Epithelial cell of prostate (primary cell): ENCODE data around the gene OLFML1.

ENCODE experiments used
- DNase-seq: peaks from one replicate; pipeline ENCODE4 v3.0.0-alpha.2; 2011; ENCODE audit warnings: low read depth, low spot score
- H3K27ac ChIP-seq: fragments of 450-650 bp; 2 replicates; pipeline ENCODE4 v1.5.1; 2017; ENCODE audit warnings: mild to moderate bottlenecking

The OLFML1 gene

DNA sequence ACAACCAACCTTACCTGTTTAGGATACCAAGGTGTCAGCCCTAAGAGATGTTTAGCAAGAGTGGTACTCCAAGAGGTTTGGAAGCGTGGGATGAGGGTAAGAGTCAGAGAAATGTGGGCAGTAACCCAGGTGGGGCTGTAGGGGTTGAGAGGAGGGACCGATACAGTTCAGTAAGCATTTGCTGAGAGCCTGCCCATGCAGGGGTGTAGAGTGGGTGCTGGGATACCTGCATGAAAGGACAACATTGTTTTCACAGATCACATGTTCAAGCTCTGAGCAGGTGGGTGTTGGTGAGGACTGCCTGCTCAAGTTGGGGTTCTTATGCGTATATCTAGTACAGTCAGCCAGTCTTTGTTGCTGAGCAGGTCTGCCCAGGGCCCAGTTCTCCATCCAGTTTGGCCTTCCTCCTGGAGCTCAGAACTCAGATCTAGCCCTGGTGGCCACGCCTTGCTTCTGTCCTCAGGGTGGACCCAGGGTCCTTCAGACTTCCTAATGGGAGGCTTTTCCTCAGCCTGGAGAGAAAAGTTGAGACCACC is 43.3 kb downstream of the OLFML1 start:
- no peak overlapping the region for H3K27ac ChIP-seq
- DNase-seq, result no peak

DNA sequence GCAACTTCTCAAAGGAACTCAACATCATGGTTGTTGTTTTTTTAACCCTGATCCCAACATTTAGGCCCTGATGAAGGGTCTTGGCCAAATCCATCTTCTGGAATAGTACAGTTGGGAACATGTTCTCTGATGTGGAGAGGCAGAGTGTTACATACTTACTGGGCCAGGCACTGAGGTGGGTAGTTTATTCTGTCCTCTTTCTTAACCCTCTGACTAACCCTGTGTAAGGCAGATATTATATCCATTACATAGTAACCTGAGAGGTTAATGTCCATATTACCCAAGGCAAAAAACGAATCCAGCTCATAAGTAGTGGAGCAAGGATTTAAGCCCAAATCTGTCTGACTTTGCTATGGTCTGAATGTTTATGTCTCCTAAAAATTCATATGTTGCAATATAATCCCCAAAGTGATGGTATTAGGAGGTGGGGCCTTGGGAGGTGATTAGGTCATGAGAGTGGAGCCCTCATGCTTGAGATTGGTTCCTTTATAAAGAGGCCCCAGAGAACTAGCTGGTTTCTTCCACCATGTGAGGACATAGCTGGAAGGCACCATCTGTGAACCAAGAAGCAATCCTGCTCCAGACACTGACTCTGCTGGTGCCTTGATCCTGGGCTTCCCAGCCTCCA is 44.8 kb downstream of the OLFML1 start:
- no peak overlapping the region for H3K27ac ChIP-seq

DNA sequence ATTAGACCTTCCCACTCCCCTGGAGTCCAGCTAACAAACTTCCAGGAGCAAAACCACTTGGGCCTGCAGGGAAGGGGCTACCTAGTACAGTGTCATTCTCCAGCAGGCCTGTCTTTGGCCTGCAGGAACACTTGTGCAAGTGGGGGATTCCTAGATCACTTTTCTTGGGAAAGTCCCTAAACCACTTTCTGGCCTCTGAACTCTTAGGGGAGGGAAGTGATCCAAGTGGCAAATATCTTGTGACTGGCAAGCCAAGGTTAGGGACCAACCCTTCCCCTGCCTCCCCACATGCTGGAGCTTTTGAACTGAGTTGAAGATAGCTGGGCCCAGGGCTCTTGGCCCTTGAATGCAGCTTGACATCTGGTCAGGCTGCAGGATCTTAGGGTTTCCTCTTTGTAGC is 45.7 kb downstream of the OLFML1 start:
- H3K27ac ChIP-seq, result no peak overlapping the region
- DNase-seq, result no peak

More for the DNA sequence above, 44.8 kb downstream of the OLFML1 start:
- no peak for DNase-seq

DNA sequence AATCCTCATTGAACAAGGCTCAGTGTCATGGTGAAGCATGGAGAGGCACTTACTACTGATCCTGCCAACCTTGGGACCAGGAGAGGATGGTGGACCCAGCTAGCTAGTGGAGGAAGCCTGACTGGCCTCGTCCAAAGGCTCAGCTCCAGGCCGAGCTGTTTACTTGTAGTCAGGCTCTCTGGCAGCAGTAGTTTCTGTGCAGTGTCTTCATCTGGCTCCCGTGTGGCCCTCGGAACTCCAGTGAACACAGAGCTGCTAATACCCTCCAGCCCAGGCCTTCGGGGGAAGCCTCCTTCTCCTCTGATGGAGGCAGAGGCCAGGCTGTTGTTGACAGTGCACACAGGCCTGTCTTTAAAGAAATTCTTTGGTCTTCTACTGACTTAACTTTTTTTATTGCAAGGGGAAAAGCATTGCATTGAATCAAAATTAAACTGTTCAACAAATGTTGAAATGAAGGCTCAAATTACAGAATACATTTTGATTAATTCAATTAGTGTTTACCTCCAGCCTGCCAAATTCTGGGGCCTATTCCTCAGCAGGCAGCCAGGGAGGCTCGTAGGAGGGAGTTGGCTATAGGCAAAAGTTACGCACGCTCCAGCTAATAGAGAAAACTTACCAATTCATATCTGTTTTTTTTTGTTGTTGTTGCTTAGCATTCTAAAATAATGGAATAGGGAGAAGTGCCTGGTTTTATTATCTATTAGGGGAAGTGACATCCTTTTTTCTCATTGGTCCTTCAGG is 47.3 kb downstream of the OLFML1 start:
- no peak for DNase-seq
- no peak overlapping the region for H3K27ac ChIP-seq

DNA sequence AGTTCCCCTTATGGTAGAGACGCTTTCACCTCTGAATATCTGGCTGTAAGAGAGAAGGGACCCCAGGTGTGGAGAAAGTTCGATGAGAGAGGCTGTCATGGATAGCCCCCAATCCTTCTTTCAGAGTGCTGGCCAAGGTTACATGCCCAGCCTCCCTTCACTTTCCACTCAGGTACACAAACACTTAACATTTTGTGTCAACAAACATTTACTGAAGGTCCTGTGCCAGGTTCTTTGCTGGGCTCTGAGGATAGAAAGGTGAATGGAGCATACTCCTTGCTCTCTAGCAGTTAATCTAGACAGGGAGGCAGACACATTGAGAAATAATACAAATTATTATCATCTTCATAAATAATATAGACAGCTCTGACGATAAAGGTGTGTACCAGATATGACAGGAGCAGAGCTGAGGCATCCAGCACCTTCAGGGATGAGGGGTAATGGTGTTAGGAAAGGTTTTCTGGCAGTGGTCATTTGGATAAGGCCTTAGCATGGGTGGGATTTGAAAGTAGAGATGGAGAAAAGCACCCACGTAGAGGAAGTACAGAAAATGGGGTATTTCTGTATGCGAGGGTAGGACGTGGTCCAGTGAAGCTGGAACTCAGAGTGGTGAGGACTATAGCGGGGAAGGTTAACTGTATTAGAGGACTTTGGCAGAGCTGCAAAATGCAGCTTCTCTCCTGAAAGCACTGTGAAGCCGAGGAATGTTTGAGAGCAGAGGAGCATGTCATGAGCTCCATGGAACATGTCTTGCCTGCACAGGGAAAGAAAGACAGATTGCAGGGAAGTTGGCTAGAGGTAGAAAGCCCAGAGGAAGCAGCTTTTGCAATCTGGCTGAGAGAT is 48.1 kb downstream of the OLFML1 start:
- no peak overlapping the region for H3K27ac ChIP-seq
- DNase-seq, result no peak

DNA sequence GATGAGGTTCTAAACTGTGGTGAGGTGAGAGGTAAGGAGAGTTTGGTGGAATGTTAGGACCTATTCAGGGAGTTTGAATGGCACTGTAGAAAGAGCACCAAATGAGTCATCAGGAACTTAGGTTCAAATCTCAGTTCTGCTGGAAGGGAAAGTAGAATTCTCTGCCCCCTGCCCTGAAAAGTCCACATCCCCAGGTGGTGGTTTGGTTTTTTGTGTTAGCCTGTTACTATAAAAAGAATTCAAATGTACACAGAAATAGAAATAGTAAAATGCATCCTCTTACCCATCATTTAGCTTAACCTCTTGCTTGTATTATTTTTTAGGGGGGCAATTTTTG is 48.7 kb downstream of the OLFML1 start:
- no peak overlapping the region for H3K27ac ChIP-seq
- DNase-seq, result no peak

DNA sequence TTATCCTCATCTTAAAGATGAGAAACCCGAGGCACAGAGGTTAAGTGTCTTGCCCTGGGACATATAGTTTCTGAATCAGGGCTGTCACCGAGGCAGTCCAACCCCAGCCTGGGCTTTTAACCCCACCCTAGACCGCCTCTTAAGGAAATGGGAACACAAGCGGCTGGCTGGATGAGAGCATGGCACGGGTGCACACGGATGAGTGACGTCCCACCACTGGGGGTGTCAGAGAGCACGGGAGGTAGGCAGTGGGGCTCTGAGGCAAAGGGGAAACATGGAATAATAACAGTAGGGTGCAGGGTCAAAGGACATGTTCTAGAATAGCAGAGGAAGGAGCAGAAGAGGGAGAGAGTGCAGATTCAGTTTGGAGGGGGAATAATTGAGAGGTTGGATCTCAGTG is 50.8 kb downstream of the OLFML1 start:
- no peak for DNase-seq
- H3K27ac ChIP-seq, result no peak overlapping the region

DNA sequence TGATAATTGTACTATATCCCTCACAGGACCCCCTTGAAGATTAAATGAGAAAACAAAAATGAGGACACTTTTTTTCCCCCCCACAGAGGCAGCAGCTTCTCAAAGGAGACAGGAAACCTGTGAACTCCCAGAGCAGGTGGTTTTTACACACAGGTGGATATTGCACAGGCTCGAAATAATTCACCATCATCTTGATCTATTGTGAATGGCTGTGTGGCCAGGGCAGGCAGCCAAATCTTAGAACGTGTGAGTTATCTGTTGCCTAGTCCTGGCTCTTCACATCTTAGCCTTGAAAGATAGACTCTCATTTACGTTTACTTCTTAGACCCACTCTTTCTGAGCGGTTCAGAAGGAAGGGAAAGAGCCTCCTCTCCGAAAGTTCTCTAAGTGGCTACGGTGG is 52.0 kb downstream of the OLFML1 start:
- H3K27ac ChIP-seq, result no peak overlapping the region
- no peak for DNase-seq

DNA sequence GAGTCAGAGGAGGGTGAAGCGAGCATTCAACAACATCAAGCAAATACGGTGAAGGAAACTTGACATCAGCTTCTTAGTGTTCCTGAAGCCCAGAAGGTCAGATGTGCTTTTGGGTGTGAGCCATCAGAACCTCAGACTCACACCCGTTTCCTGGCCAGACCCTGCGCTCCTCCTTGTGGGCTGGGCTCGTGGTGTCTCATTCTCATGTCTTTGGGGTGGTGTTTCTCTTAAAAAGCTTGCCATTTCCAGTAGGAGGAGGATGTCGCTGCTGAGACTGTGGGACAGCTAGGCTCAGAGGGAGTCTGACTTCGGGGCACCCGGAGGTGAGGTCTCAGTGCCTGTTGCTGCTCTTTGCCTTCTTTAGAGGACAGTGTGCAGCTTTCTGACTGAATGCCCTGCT is 52.7 kb downstream of the OLFML1 start:
- no peak for DNase-seq
- no peak overlapping the region for H3K27ac ChIP-seq

DNA sequence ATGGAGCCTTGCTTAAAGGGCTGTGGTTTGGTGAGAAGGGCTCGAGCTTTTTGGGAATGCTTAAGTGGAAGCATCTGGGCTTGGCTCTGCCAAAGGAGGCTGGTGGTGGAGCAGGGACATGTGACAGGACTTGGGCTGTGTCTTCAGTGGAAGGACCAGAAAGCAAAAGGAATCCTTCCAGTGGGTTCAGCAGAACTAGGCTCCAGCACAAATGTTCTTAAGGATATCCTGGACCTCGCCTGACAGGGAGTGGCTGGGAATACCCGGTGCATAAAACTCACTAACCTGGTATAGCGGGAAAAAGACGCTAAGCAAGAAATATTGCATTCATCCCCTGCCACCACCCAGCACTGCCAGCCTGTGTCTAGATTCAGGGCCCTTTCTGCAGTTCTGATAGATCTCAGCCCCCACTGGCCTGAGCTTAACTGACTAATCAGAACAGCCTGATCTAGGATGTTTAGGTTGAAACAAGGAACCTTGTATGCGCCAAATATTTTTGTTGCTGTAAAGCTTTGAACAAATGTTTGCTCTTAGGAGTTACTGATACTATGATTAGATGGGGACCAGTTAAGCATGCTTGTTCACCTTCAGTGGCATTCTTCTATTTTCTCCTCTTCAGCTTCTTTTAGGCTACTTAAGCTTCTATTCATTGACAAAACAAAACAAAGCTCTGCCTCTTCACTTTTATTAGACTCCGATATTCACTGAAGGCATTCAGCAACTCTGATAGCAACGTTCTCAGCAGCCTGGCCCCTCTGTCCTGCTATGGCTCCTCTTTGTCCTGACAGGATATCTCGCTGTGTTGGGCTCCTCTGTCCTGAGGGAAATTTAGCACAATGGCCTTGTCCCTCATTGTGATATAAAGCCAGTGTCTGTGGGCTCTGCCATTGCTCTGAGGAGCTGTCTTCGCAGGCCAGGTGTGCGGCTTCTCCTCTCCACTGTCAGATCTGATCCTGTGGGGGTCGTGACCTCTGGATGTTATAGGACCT is 53.5 kb downstream of the OLFML1 start:
- no peak overlapping the region for H3K27ac ChIP-seq
- peak; percentile 10 for DNase-seq

DNA sequence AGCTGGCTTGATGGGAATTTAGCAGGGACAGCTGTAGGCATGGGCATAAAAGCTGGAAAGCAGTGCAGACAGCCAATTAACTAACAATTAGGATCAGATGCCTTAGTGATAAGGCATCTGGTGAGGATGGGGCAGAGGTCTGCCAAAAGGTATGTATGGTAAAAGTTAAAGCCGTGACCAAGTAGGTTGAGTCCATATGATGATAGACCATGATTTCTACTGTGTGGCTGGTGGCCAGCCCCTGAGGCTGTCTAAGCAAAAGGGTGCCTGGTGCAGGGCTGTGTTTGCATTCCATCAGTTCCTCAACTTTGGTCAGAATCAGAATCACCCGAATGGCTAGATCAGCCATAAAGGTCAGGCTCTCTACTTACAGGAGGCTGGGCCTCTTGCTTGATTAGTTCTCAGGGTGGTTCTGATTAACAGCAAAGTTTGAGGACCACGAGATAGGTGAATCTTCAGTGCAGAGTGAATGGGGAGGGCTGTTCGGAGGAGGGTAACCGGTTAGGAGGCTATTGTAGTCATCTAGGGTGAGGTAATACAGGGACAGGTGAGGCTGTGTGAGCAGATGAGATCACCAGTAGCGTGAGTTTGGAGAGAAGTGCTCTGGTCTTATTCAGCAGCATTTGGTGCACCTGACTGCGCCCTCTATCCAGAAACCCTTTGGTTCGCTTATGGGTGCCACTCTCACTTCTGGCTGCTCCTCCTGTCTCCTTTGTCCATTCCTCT is 55.7 kb downstream of the OLFML1 start:
- no peak overlapping the region for H3K27ac ChIP-seq
- DNase-seq, result peak; percentile 49

DNA sequence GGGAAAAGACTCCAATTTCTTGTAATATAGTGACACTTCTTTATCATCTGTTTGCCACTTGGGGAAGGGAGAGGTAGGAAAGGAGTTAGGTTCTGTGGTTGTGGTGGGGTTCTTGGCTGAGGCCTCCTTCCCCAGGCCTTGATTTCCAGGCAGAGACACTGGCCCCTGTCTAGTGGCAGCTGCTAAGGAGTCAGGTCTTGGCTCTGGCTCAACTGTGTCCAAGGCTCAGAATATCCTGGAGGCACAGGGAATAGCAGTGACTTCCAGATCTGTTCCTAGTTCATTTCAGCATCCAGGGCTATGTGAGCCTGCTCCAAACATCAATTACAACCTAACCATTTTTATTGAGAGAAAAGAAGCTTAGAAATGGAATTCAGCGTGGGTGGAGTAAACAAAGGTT is 58.0 kb downstream of the OLFML1 start:
- H3K27ac ChIP-seq, result no peak overlapping the region
- DNase-seq, result no peak

DNA sequence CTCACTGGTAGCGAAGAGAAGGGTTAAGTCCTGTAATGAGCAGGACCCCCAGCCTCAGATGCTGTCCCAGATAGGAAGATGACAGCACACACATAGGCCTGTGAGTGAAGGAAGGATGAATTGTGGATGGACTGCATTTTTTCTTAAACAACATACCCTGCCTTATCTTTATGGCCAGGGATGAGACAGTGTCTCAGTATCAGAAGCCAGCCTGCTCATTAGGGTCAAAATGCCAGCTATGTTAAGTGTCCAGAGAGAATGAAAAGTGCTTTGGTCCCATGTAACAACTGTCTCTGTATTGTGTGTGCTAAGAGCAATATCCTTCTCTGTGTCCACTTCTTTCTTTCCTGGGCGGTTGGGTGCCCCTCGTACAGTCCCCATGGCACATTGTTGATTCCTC is 58.7 kb downstream of the OLFML1 start:
- H3K27ac ChIP-seq, result no peak overlapping the region
- no peak for DNase-seq

DNA sequence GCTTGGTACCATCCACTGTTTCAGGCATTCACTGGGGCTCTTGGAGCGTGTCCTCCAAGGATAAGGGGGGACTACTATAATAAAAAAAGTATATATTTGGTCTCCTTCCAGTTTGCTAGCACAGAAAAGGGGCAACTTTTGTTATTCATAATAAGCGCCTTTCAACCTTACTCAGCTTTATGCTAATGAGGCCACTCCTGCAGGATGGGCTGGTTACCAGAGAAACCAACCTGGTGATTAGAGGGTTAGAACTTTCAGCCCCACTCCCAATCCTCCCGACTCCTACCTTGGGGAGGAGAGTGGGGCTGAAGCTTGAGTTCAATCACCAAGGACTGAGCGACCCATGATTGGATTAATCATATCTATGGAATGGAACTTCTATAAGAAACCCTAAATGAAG is 60.3 kb downstream of the OLFML1 start:
- H3K27ac ChIP-seq, result peak overlapping the region; percentile 72
- DNase-seq, result no peak

DNA sequence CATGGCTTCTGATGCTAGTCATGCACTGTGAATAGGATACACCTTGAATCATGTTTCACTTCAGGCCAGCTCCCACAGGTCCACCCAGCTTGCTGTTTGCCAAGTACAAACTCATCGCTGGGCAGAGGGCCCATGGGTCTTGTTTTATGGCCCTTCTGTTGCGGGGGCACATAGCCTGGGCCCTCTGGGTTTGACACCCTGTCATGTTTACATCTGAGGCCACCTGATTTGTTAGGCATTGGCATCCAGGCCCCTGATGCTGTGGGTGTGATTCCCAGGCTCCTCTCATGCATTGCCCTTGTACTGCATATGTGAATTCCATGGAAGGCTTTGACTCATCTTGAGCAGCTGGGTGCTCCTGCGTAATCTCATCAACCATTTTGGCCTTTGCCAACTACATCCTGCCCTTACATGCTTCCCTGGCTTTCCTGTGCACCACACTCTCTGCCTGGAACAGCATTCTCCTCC is 61.1 kb downstream of the OLFML1 start:
- H3K27ac ChIP-seq, result peak overlapping the region; percentile 72
- DNase-seq, result peak; percentile 92

DNA sequence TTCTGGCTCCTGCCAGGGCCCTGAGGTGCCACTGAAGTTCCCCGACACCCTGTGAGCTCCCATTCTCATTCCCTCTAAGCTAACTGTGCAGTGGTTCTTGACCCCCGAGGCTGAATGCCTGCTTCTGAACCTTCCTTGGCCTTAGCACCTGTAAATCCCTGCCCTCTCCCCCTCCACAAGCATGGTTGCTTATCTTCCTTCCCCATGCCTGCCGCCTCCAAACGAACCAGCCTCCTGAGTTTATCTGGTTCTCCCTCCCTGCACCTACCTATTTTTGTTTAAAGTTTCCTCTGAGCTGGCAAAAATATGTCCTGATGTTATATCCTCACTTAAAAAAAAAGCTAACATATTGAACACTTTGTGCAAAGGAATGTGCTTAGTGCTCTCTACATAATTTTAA is 62.4 kb downstream of the OLFML1 start:
- H3K27ac ChIP-seq, result no peak overlapping the region
- no peak for DNase-seq

DNA sequence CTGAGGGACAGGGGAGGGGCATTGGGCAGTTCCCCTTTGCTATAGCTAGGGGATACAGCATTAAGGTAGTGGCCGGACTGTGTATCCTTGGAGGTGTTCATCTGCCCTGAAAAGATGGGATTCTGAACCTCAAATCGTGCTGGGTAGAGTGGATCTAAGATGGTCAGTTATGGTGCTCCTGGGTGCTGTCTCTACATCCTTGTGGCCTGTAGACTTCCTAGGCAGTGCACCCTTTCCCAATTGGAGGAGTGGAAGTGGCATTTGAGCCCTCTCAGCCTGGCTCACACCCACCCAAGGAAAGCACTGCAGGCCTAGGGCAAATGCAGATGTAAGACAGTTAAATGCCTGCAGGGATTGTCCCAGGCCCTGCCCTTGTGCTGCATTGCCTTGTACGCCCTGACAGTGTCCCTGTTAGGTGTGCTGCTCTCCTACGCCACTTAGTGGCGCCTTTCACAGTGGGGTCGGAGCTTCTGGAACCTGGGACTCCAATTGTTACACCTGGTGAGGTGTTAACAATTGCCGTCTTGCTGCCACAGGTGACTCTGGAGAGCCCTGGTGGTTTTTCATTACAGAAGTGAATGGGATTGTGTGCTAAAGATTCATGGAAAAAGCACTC is 63.5 kb downstream of the OLFML1 start:
- H3K27ac ChIP-seq, result no peak overlapping the region
- DNase-seq, result no peak

DNA sequence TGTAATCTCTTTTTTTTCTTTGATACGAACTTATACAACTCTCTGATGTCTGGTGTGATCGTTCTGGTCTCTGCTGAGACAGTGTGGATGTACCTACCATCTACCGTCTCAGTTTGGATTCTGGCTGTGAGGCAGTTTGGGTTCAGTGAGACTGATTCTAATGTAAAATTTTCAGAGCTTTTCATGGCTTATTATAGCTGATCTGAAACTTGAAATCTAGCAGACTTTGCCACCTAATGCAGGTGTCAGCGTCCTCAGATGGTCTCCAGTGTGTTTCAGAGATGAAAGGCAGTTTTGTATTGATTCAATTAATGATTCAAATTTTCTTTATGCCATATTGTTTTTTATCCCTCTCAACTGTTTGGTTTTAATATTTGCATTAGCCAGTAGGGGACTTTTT is 64.4 kb downstream of the OLFML1 start:
- H3K27ac ChIP-seq, result no peak overlapping the region

DNA sequence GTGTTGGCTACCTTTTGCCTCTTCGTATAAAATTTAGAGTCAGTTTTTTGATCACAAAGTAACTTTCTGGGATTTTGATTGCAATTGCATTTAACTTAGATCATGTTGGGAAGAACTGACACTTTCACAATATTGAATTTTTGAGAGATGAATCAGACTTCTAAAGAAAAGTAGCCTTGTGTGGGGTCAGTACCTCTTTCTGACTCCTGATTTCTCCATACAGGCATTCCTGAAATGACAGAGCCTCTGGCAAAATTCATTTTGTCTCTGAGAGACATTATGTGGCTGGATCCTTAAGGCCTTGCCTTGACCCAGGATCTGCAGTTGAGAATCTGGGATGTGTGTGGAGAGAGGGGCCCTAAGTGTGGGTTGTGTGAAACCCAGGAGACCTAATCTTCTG is 66.3 kb downstream of the OLFML1 start:
- DNase-seq, result no peak
- H3K27ac ChIP-seq, result no peak overlapping the region

More for the DNA sequence above, 64.4 kb downstream of the OLFML1 start:
- no peak for DNase-seq
